Trophoblast cell (in vitro differentiated cells and primary cell): Measurements from ENCODE around the gene CBFA2T3.

ENCODE experiments used
- DNase-seq, 2 donors: peaks; one replicate each; pipeline ENCODE4 v3.0.0-alpha.2; 2016
- H2AFZ ChIP-seq: 2 replicates; pipeline ENCODE4 v1.6.1; 2013; ENCODE audit warnings: low read length, moderate library complexity, mild to moderate bottlenecking; ENCODE audit not compliant: insufficient read depth, poor library complexity
- H2AK5ac ChIP-seq: 2 replicates; pipeline ENCODE4 v1.6.1; 2013; ENCODE audit warnings: mild to moderate bottlenecking, low read length
- H2BK120ac ChIP-seq: 2 replicates; pipeline ENCODE4 v1.6.1; 2013; ENCODE audit warnings: low read length, mild to moderate bottlenecking, moderate library complexity; ENCODE audit not compliant: insufficient read depth, poor library complexity
- H2BK12ac ChIP-seq: 2 replicates; pipeline ENCODE4 v1.6.1; 2013; ENCODE audit warnings: mild to moderate bottlenecking, low read length, moderate library complexity
- H2BK5ac ChIP-seq: 2 replicates; pipeline ENCODE4 v1.6.1; 2013; ENCODE audit warnings: low read length, low read depth, moderate library complexity, mild to moderate bottlenecking; ENCODE audit not compliant: poor library complexity
- H3K14ac ChIP-seq: 2 replicates; pipeline ENCODE4 v1.6.1; 2013; ENCODE audit warnings: mild to moderate bottlenecking, low read length
- H3K18ac ChIP-seq: 2 replicates; pipeline ENCODE4 v1.6.1; 2013; ENCODE audit warnings: mild to moderate bottlenecking, low read length
- H3K23ac ChIP-seq: 2 replicates; pipeline ENCODE4 v1.6.1; 2013; ENCODE audit warnings: low read length
- H3K27ac ChIP-seq: 2 replicates; pipeline ENCODE4 v1.5.1; 2013; ENCODE audit warnings: low read depth, mild to moderate bottlenecking, inconsistent platforms, low read length, moderate library complexity
- H3K27me3 ChIP-seq: 2 replicates; pipeline ENCODE4 v1.6.1; 2013; ENCODE audit warnings: inconsistent platforms, mild to moderate bottlenecking, low read length, moderate library complexity; ENCODE audit not compliant: insufficient read depth
- H3K36me3 ChIP-seq, 2 experiments: 1 replicate in 1 of 2; 2 replicates in 1 of 2; pipeline ENCODE4 v1.6.1; 2013; ENCODE audit warnings: low read length in 2 of 2, mild to moderate bottlenecking in 2 of 2, moderate library complexity in 1 of 2; ENCODE audit not compliant: insufficient read depth in 2 of 2, control insufficient read depth in 1 of 2
- H3K4ac ChIP-seq: 2 replicates; pipeline ENCODE4 v1.6.1; 2013; ENCODE audit warnings: low read depth, mild to moderate bottlenecking, low read length, moderate library complexity
- H3K4me1 ChIP-seq, 2 experiments: 1 replicate in 1 of 2; 2 replicates in 1 of 2; pipeline ENCODE4 v1.6.1; 2013; ENCODE audit warnings: low read length in 2 of 2, mild to moderate bottlenecking in 2 of 2, moderate library complexity in 1 of 2; ENCODE audit not compliant: insufficient read depth in 2 of 2, control insufficient read depth in 1 of 2
- H3K4me2 ChIP-seq: 2 replicates; pipeline ENCODE4 v1.6.1; 2013; ENCODE audit warnings: inconsistent platforms, mild to moderate bottlenecking, low read length, moderate library complexity
- H3K4me3 ChIP-seq: 2 replicates; pipeline ENCODE4 v1.5.1; 2013; ENCODE audit warnings: mild to moderate bottlenecking, low read depth, low read length, inconsistent platforms
- H3K79me1 ChIP-seq: one replicate; pipeline ENCODE4 v1.6.1; 2013; ENCODE audit warnings: low read length
- H3K79me2 ChIP-seq: 2 replicates; pipeline ENCODE4 v1.6.1; 2013; ENCODE audit warnings: low read length, mild to moderate bottlenecking; ENCODE audit not compliant: control insufficient read depth, insufficient read depth, poor library complexity
- H3K9ac ChIP-seq: 2 replicates; pipeline ENCODE4 v1.6.1; 2013; ENCODE audit warnings: mild to moderate bottlenecking, low read length
- H3K9me3 ChIP-seq: 2 replicates; pipeline ENCODE4 v1.6.1; 2013; ENCODE audit warnings: low read depth, mild to moderate bottlenecking, control low read depth, inconsistent platforms, low read length; ENCODE audit not compliant: insufficient read depth
- H4K12ac ChIP-seq: 2 replicates; pipeline ENCODE4 v1.6.1; 2013; ENCODE audit warnings: low read depth, mild to moderate bottlenecking, low read length, moderate library complexity
- H4K8ac ChIP-seq: 2 replicates; pipeline ENCODE4 v1.6.1; 2013; ENCODE audit warnings: low read depth, mild to moderate bottlenecking, low read length, moderate library complexity
- H4K91ac ChIP-seq: one replicate; pipeline ENCODE4 v1.6.1; 2013; ENCODE audit warnings: low read depth, mild to moderate bottlenecking, low read length, moderate library complexity
- WGBS: extraction: QIAGEN DNeasy Blood & Tissue Kit; methylation state at CpG from one replicate; pipeline ENCODE4 v1.1.7; 2013; ENCODE audit warnings: missing lambda C conversion rate; ENCODE audit not compliant: insufficient read length, insufficient coverage; ENCODE audit errors: extremely low coverage; 5-methylcytosine and 5-hydroxymethylcytosine counted together

The CBFA2T3 gene

GRCh38 chr16:88833086-88833485, 143.9 kb downstream of the CBFA2T3 start:
- H3K4me3 ChIP-seq: no peak overlapping the region
- H3K27me3 ChIP-seq: no peaks in the 10 kb centered on the region
- no peak for DNase-seq
- no peak overlapping the region for H3K4ac ChIP-seq
- no peak overlapping the region for H4K91ac ChIP-seq
- peaks cover 17 to 21% of the 10 kb centered on the region in 2 experiments for H3K36me3 ChIP-seq
- no peak overlapping the region for H2BK120ac ChIP-seq
- no peaks in the 10 kb centered on the region for H3K79me2 ChIP-seq
- no peak overlapping the region for H2AFZ ChIP-seq
- H3K23ac ChIP-seq: no peak overlapping the region
- H3K4me2 ChIP-seq: no peak overlapping the region
- H4K12ac ChIP-seq: no peak overlapping the region
- WGBS: no CpG with 5 or more reads among the region's 13 CpGs
- no peak overlapping the region for H2AK5ac ChIP-seq
- H3K18ac ChIP-seq: no peak overlapping the region
- no peaks in the 10 kb centered on the region for H3K79me1 ChIP-seq
- no peak overlapping the region for H3K9ac ChIP-seq
- H3K9me3 ChIP-seq: no peaks in the 10 kb centered on the region
- H3K4me1 ChIP-seq: no peaks in the 10 kb centered on the region
- H2BK5ac ChIP-seq: no peak overlapping the region
- no peak overlapping the region for H3K14ac ChIP-seq
- H3K27ac ChIP-seq: no peak overlapping the region
- H4K8ac ChIP-seq: no peak overlapping the region
- H2BK12ac ChIP-seq: no peak overlapping the region

GRCh38 chr16:88831838-88832237, 145.2 kb downstream of the CBFA2T3 start:
- H4K91ac ChIP-seq: no peak overlapping the region
- H3K9ac ChIP-seq: no peak overlapping the region
- no peak overlapping the region for H3K18ac ChIP-seq

GRCh38 chr16:88830783-88831182, 146.2 kb downstream of the CBFA2T3 start:
- no peak overlapping the region for H3K18ac ChIP-seq
- H3K4me1 ChIP-seq: no peaks in the 10 kb centered on the region
- no peak overlapping the region for H2BK12ac ChIP-seq
- no peak overlapping the region for H4K8ac ChIP-seq
- H3K27ac ChIP-seq: no peak overlapping the region
- H3K9ac ChIP-seq: no peak overlapping the region
- WGBS: no CpG with 5 or more reads among the region's 14 CpGs
- H2AK5ac ChIP-seq: no peak overlapping the region
- H3K36me3 ChIP-seq: peaks cover 17 to 23% of the 10 kb centered on the region in 2 experiments
- H2AFZ ChIP-seq: no peak overlapping the region
- no peak overlapping the region for H3K4ac ChIP-seq
- H3K4me2 ChIP-seq: no peak overlapping the region
- no peak overlapping the region for H4K12ac ChIP-seq
- H2BK120ac ChIP-seq: no peak overlapping the region
- no peak overlapping the region for H3K14ac ChIP-seq
- H3K79me1 ChIP-seq: no peaks in the 10 kb centered on the region
- no peak overlapping the region for H2BK5ac ChIP-seq
- no peaks in the 10 kb centered on the region for H3K27me3 ChIP-seq
- no peaks in the 10 kb centered on the region for H3K9me3 ChIP-seq
- H3K4me3 ChIP-seq: no peak overlapping the region
- DNase-seq: no peak
- no peak overlapping the region for H3K23ac ChIP-seq
- no peaks in the 10 kb centered on the region for H3K79me2 ChIP-seq
- no peak overlapping the region for H4K91ac ChIP-seq

More at GRCh38 chr16:88831838-88832237, 145.2 kb downstream of the CBFA2T3 start:
- Histone ChIP-seq H3K4ac (no peak overlapping the region), H3K4me2 (no peak overlapping the region), H2AK5ac (no peak overlapping the region), H2BK120ac (no peak overlapping the region), H3K4me3 (no peak overlapping the region), H2BK12ac (no peak overlapping the region), H3K14ac (no peak overlapping the region), H2BK5ac (no peak overlapping the region), H3K36me3 (peaks cover 17 to 22% of the 10 kb centered on the region in 2 experiments), H3K23ac (no peak overlapping the region), H4K12ac (no peak overlapping the region), H3K4me1 (no peaks in the 10 kb centered on the region), H3K79me1 (no peaks in the 10 kb centered on the region), H2AFZ (no peak overlapping the region), H3K27me3 (no peaks in the 10 kb centered on the region), H3K9me3 (no peaks in the 10 kb centered on the region), H3K27ac (no peak overlapping the region), H4K8ac (no peak overlapping the region), H3K79me2 (no peaks in the 10 kb centered on the region)
- DNase-seq: peak in 1 of 2 donors; percentile 24
- WGBS: no CpG with 5 or more reads among the region's 13 CpGs

- no peak overlapping the region for H2AFZ ChIP-seq
- H3K27ac ChIP-seq: no peak overlapping the region
- H3K79me2 ChIP-seq: no peaks in the 10 kb centered on the region
- H2BK12ac ChIP-seq: no peak overlapping the region
- WGBS: no CpG with 5 or more reads among the region's 11 CpGs
- no peaks in the 10 kb centered on the region for H3K9me3 ChIP-seq
- H3K4me3 ChIP-seq: no peak overlapping the region
- no peak for DNase-seq
- H2BK5ac ChIP-seq: no peak overlapping the region
- H3K27me3 ChIP-seq: no peaks in the 10 kb centered on the region
- no peak overlapping the region for H3K14ac ChIP-seq
- no peak overlapping the region for H3K4ac ChIP-seq
- no peak overlapping the region for H2BK120ac ChIP-seq
- H4K8ac ChIP-seq: no peak overlapping the region
- H3K23ac ChIP-seq: no peak overlapping the region
- no peak overlapping the region for H3K18ac ChIP-seq
- H3K4me1 ChIP-seq: no peaks in the 10 kb centered on the region
- no peak overlapping the region for H4K91ac ChIP-seq
- H3K4me2 ChIP-seq: no peak overlapping the region
- no peak overlapping the region for H2AK5ac ChIP-seq
- H3K9ac ChIP-seq: no peak overlapping the region
- H3K36me3 ChIP-seq: peaks cover 17 to 20% of the 10 kb centered on the region in 2 experiments
- no peak overlapping the region for H4K12ac ChIP-seq
- H3K79me1 ChIP-seq: no peaks in the 10 kb centered on the region
These were observed 146.7 kb downstream of the CBFA2T3 start for GRCh38 chr16:88830258-88830657.
